COLO668 (cell line): ENCODE data around the gene NT5C1B.

Source experiments
- DNase-seq: peaks from one replicate; lab custom pipeline; 2025; ENCODE audit not compliant: unreplicated experiment; lab: John Stamatoyannopoulos, UW

The NT5C1B gene

GRCh38 chr2:18518116-18519111 lies 71.0 kb downstream of the NT5C1B start:
- no peak for DNase-seq

- no peak for DNase-seq
Measured at GRCh38 chr2:18517386-18517785, 72.0 kb downstream of the NT5C1B start.

DNA sequence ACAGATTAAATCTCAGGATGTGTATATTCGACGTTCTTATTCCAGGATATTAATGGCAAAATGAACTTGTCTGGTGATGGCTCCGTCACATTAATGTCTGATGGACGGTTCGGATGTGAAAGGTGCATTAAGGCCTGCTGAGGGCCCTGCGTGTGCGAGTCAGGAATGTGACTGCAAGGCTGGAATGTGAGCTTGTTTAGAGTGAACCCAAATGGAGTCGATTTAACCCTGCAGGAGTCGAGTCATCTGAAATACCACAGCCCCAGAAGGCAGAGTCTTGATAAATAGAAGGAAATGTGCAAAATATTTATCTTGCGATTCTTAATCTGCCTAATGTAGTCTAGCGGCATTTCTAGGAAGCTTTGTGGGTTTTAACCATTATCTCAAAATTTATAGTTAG lies 73.3 kb downstream of the NT5C1B start:
- no peak for DNase-seq

- DNase-seq: no peak
Measured at GRCh38 chr2:18514526-18515461, 74.6 kb downstream of the NT5C1B start.
